Calu3 (cell line): ENCODE results near the gene DENND5A. TPM values are rescaled to one million over a fixed set of nuclear protein-coding genes. Genes with fewer than 3 reads are reported as not detected.

Source experiments
- BruUV-seq: library from RNA; stranded (reverse); fragments of 400-500 nt; replicated peaks from 2 replicates; lab custom pipeline; 2021; lab: Mats Ljungman, UMichigan
- CTCF ChIA-PET: fragments of 300-600 bp; sonication (Branson Sonifier 250); formaldehyde crosslinking; loops from one replicate; lab custom pipeline; 2022; ENCODE audit warnings: antibody characterized with exemption; lab: Charles Lee
- DNase-seq: peaks from one replicate; pipeline ENCODE4 v3.0.0; 2022
- H3K27ac Mint-ChIP-seq: one replicate; pipeline ENCODE4 v1.8.0; 2022; ENCODE audit warnings: mixed read lengths; ENCODE audit not compliant: unreplicated experiment
- H3K27me3 Mint-ChIP-seq: one replicate; pipeline ENCODE4 v1.8.0; 2022; ENCODE audit warnings: mixed read lengths; ENCODE audit not compliant: unreplicated experiment
- H3K36me3 Mint-ChIP-seq: one replicate; pipeline ENCODE4 v1.8.0; 2022; ENCODE audit warnings: mild to moderate bottlenecking, moderate library complexity, mixed read lengths; ENCODE audit not compliant: insufficient read depth, unreplicated experiment
- H3K4me1 Mint-ChIP-seq: one replicate; pipeline ENCODE4 v1.8.0; 2022; ENCODE audit warnings: mild to moderate bottlenecking, low read depth, mixed read lengths; ENCODE audit not compliant: unreplicated experiment
- H3K4me3 Mint-ChIP-seq: one replicate; pipeline ENCODE4 v1.8.0; 2022; ENCODE audit warnings: mild to moderate bottlenecking, low read depth, moderate library complexity, mixed read lengths; ENCODE audit not compliant: unreplicated experiment
- H3K9me3 Mint-ChIP-seq: one replicate; pipeline ENCODE4 v1.8.0; 2022; ENCODE audit warnings: low read depth, mixed read lengths; ENCODE audit not compliant: unreplicated experiment
- intact Hi-C: fragments of 100-400 bp; cut with micrococcal nuclease; formaldehyde crosslinking; loops from one replicate; pipeline ENCODE4 v1.10.0; 2022; ENCODE audit not compliant: unreplicated experiment
- total RNA-seq: library from RNA; stranded (reverse); gene quantifications from 2 replicates; pipeline ENCODE4 v1.2.3, GENCODE V29; 2022
- TF ChIP-seq, protein P1 (sequence below): fragments of 200-600 bp; IDR thresholded peaks from one replicate; pipeline ENCODE4 v1.8.0; 2022; ENCODE audit warnings: antibody characterized with exemption; ENCODE audit not compliant: unreplicated experiment

Gene DENND5A
- total RNA-seq, 1 experiment from 2014 or later = 40.0 TPM

GRCh38 chr11:9121469-9121796, 143.7 kb downstream of the DENND5A start:
- CTCF ChIA-PET = no interaction called here
- Mint-ChIP-seq H3K27ac (no peak overlapping the region), H3K4me1 (no peaks in the 10 kb centered on the region), H3K36me3 (no peaks in the 10 kb centered on the region), H3K9me3 (no peaks in the 10 kb centered on the region), H3K27me3 (no peaks in the 10 kb centered on the region), H3K4me3 (no peak overlapping the region)
- no TSS peak for BruUV-seq
- no peak for DNase-seq
- TF ChIP-seq, protein P1, sequence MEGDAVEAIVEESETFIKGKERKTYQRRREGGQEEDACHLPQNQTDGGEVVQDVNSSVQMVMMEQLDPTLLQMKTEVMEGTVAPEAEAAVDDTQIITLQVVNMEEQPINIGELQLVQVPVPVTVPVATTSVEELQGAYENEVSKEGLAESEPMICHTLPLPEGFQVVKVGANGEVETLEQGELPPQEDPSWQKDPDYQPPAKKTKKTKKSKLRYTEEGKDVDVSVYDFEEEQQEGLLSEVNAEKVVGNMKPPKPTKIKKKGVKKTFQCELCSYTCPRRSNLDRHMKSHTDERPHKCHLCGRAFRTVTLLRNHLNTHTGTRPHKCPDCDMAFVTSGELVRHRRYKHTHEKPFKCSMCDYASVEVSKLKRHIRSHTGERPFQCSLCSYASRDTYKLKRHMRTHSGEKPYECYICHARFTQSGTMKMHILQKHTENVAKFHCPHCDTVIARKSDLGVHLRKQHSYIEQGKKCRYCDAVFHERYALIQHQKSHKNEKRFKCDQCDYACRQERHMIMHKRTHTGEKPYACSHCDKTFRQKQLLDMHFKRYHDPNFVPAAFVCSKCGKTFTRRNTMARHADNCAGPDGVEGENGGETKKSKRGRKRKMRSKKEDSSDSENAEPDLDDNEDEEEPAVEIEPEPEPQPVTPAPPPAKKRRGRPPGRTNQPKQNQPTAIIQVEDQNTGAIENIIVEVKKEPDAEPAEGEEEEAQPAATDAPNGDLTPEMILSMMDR = no peak
- intact Hi-C loops = loop anchor here (5.0 kb wide), 1 partner anchor 104 kb away; no protein-coding TSS in a partner anchor

DNA sequence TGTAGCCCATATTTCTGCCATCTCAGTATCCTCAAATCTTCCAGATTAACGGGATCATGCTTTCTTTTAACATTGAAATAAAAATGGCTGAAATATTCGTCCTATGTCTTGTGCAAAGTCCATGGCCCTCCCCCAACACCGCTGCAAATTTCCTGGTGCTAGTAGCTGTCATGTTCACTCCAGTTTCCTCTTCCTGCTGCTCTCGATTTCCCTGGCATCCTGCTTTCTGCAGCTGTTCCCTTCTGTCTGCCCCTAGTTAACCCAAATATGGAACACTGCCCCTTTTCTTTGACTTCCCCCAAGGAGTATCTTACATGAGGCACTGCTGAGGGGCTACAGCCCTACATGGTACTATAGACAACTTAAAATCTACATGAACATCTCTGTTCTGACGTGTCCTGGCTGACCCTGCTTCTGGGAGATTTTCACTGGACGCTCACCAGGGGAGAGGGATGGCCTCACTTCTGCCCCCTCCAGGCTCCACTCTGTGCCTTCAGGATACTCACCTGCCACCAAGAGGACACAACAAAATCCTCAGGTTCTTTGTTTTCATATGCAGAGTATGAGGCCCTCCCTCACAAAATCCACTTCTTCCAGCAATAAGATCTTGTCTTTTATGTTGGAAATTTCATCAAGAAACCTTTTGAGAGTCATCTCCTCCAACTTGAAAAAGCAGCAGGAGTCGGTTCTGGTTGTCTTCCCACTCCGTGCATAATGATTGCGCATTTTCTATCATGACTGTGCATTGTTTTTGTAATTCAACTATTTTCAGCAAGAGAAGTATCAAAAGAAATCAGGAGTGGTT, 144.3 kb downstream of the DENND5A start:
- no peak for DNase-seq
- Mint-ChIP-seq H3K36me3 (no peaks in the 10 kb centered on the region), H3K27me3 (no peaks in the 10 kb centered on the region), H3K9me3 (no peaks in the 10 kb centered on the region), H3K27ac (no peak overlapping the region), H3K4me3 (no peak overlapping the region), H3K4me1 (no peaks in the 10 kb centered on the region)
- intact Hi-C loops = loop anchor here (5.0 kb wide), 1 partner anchor 104 kb away; no protein-coding TSS in a partner anchor
- no TSS peak for BruUV-seq
- TF ChIP-seq, protein P1 = peak; percentile 18
- CTCF ChIA-PET = interaction anchor here (0.6 kb wide), 1 partner anchor 46 kb away, joined by 4 read pairs; no protein-coding TSS in a partner anchor

DNA sequence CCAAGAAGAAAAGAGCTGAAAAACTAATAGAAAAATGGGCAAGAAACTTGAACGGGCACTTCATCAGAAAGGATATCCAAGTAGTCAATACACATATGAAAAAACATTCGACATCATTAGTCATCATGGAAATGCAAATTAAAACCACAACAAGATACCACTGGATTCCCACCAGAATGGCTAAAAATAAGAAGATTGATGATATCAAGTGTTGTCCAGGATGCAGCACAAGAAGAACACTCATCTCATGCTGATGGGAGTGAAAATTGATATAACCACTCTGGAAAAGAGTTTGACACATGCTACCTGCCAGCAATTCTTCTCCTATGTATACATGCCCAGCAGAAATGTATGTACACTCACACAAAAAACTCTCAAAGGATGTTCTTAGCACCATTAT, 146.9 kb downstream of the DENND5A start:
- peaks cover 2% of the 10 kb centered on the region for H3K9me3 Mint-ChIP-seq
- no peaks in the 10 kb centered on the region for H3K36me3 Mint-ChIP-seq
- no peak for DNase-seq
- no peak overlapping the region for H3K4me3 Mint-ChIP-seq
- intact Hi-C loops = no loop called here
- no peak overlapping the region for H3K27ac Mint-ChIP-seq
- no peaks in the 10 kb centered on the region for H3K4me1 Mint-ChIP-seq
- TF ChIP-seq, protein P1 = no peak
- CTCF ChIA-PET = no interaction called here
- H3K27me3 Mint-ChIP-seq = no peaks in the 10 kb centered on the region
- BruUV-seq = no TSS peak

DNA sequence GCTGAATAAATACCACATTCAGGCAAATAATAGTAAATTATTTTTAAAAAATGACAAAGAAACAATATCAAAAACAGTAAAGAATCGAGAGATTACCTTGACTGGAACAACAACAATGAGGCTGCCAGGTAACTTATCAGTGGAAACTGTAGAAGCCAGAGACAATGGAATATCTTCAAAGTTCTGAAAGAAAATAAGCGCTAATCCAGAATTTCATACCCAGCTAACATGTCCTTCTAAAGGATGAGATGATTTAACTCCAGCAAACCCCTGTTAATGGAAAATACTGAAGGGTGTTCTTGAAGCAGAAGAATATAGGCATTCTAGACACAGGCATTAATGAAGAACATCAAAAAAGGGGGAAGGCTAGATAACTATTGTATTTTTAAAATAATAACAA, 153.1 kb downstream of the DENND5A start:
- no peak overlapping the region for H3K4me3 Mint-ChIP-seq
- TF ChIP-seq, protein P1 = no peak
- CTCF ChIA-PET = no interaction called here
- no peak overlapping the region for H3K27ac Mint-ChIP-seq
- no TSS peak for BruUV-seq
- no peaks in the 10 kb centered on the region for H3K27me3 Mint-ChIP-seq
- intact Hi-C loops = no loop called here
- H3K4me1 Mint-ChIP-seq = no peaks in the 10 kb centered on the region
- peaks cover 6% of the 10 kb centered on the region for H3K9me3 Mint-ChIP-seq
- no peaks in the 10 kb centered on the region for H3K36me3 Mint-ChIP-seq
- no peak for DNase-seq
